RWPE1 (cell line): ENCODE measurements around the gene AMDHD2.

ENCODE experiments used
- CTCF ChIA-PET: fragments of 350-600 bp; sonication (Branson Sonifier 250); formaldehyde crosslinking; extraction: SDS; loops from one replicate; lab custom pipeline; 2021; lab: Yijun Ruan, JAX
- POLR2A ChIA-PET: fragments of 400-600 bp; formaldehyde crosslinking; extraction: SDS; loops from one replicate; lab custom pipeline; 2020; ENCODE audit warnings: antibody characterized with exemption; ENCODE audit not compliant: low non-redundant PET; lab: Yijun Ruan, JAX
- DNase-seq: peaks from one replicate; pipeline ENCODE4 v3.0.0; 2012; ENCODE audit warnings: low spot score
- H3K27ac ChIP-seq: fragments of 450-650 bp; 2 replicates; pipeline ENCODE4 v1.5.1; 2017
- CTCF ChIP-seq: fragments of 450-650 bp; conservative IDR thresholded peaks from 2 replicates; pipeline ENCODE4 v1.5.1; 2017; ENCODE audit warnings: low read depth, mild to moderate bottlenecking

AMDHD2 gene

GRCh38 chr16:2528161-2529060, 8.2 kb downstream of the AMDHD2 start:
- no peak for DNase-seq
- ChIA-PET CTCF (no interaction called here), POLR2A (no interaction called here)
- H3K27ac ChIP-seq: peak overlapping the region; percentile 91
- no peak for TF ChIP-seq CTCF

- POLR2A ChIA-PET: no interaction called here
- no peak for DNase-seq
- CTCF ChIA-PET: no interaction called here
- peak overlapping the region; percentile 91 for H3K27ac ChIP-seq
- no peak for TF ChIP-seq CTCF
Measured at GRCh38 chr16:2529061-2529931, 9.1 kb downstream of the AMDHD2 start.

GRCh38 chr16:2529961-2530628, 9.9 kb downstream of the AMDHD2 start:
- ChIA-PET CTCF (no interaction called here), POLR2A (no interaction called here)
- no peak for TF ChIP-seq CTCF
- peak overlapping the region; percentile 91 for H3K27ac ChIP-seq
- no peak for DNase-seq

- CTCF ChIA-PET: no interaction called here
- H3K27ac ChIP-seq: peak overlapping the region; percentile 91
Measured at GRCh38 chr16:2530629-2531318, 10.6 kb downstream of the AMDHD2 start.

GRCh38 chr16:2531371-2531695, 11.2 kb downstream of the AMDHD2 start, which contains the start of gene CEMP1:
Gene CEMP1, minus strand, starts transcription at chr16:2531408. Its CDS starts 335 bp downstream, at chr16:2531073.
- peak within 1 kb of the TSS; percentile 91 for H3K27ac ChIP-seq
- no peak for DNase-seq
- ChIA-PET CTCF (no interaction called here), POLR2A (interaction anchor here (1.7 kb wide), 1 partner anchor 11 kb away, joined by 6 read pairs; the partner anchor contains the start of gene AMDHD2)
- no peak for TF ChIP-seq CTCF

More at GRCh38 chr16:2530629-2531318, 10.6 kb downstream of the AMDHD2 start:
- no peak for TF ChIP-seq CTCF
- DNase-seq: no peak
- POLR2A ChIA-PET: interaction anchor here (1.7 kb wide), 1 partner anchor 10 kb away, joined by 6 read pairs; the partner anchor contains the start of gene AMDHD2
